Activated CD8-positive, alpha-beta memory T cell treated with anti-CD3 and anti-CD28 coated beads for 4 hours (primary cell): Measurements from ENCODE around the gene CLEC11A.

ENCODE experiments used
- DNase-seq, 2 donors: peaks; one replicate each; pipeline ENCODE4 v3.0.0-alpha.2; 2020; ENCODE audit warnings: low read depth in 2 of 2

Gene CLEC11A

GRCh38 chr19:50723069-50723468, at the start of gene CLEC11A:
Gene CLEC11A, plus strand, starts transcription at chr19:50723364. Its CDS starts 162 bp downstream, at chr19:50723526.
- no peak for DNase-seq

- DNase-seq: no peak
Observed at GRCh38 chr19:50676625-50677197, 46.5 kb upstream of the CLEC11A start.

- DNase-seq: no peak
Observed at GRCh38 chr19:50677636-50678035, 45.5 kb upstream of the CLEC11A start.

GRCh38 chr19:50678323-50678722, 44.8 kb upstream of the CLEC11A start:
- no peak for DNase-seq

GRCh38 chr19:50679177-50680125, 43.7 kb upstream of the CLEC11A start:
- DNase-seq: peak; percentile 35 to 49

GRCh38 chr19:50686310-50687032, 36.7 kb upstream of the CLEC11A start:
- DNase-seq: no peak

- no peak for DNase-seq
Observed at GRCh38 chr19:50688766-50689165, 34.4 kb upstream of the CLEC11A start.

GRCh38 chr19:50690439-50690838, 32.7 kb upstream of the CLEC11A start:
- no peak for DNase-seq

- no peak for DNase-seq
Observed at GRCh38 chr19:50693064-50693975, 29.8 kb upstream of the CLEC11A start.

GRCh38 chr19:50694815-50695145, 28.4 kb upstream of the CLEC11A start:
- DNase-seq: no peak

GRCh38 chr19:50695251-50696093, 27.7 kb upstream of the CLEC11A start:
- no peak for DNase-seq

GRCh38 chr19:50696094-50696483, 27.1 kb upstream of the CLEC11A start:
- DNase-seq: no peak

GRCh38 chr19:50697414-50698124, 25.6 kb upstream of the CLEC11A start:
- DNase-seq: no peak

GRCh38 chr19:50701367-50701985, 21.7 kb upstream of the CLEC11A start:
- no peak for DNase-seq

- no peak for DNase-seq
Observed at GRCh38 chr19:50702158-50702870, 20.9 kb upstream of the CLEC11A start.

- no peak for DNase-seq
Observed at GRCh38 chr19:50702871-50703829, 20.0 kb upstream of the CLEC11A start.

GRCh38 chr19:50703915-50704796, 19.0 kb upstream of the CLEC11A start:
- no peak for DNase-seq
